GM18951 (cell line): ENCODE data around the gene ZBTB3.

Experiments
- POLR2A ChIP-seq: IDR thresholded peaks from 4 replicates; pipeline ENCODE4 v1.6.1; 2011; ENCODE audit warnings: mild to moderate bottlenecking; ENCODE audit not compliant: insufficient read length, insufficient read depth; ENCODE audit errors: extremely low read depth
- in situ Hi-C: fragments of 300-500 bp; cut with MboI; formaldehyde crosslinking; loops from one replicate; pipeline ENCODE4 v1.12.0; 2022; ENCODE audit warnings: low sequenced_read_pairs, mixed read lengths, inconsistent platforms; ENCODE audit not compliant: unreplicated experiment

Gene ZBTB3

GRCh38 chr11:62753736-62754603, at the start of gene ZBTB3:
TSS of gene ZBTB3 (minus strand) at chr11:62754160. CDS start at chr11:62753664, 496 bp downstream.
- peak; percentile 86 for TF ChIP-seq POLR2A
- in situ Hi-C loops: no loop called here

- in situ Hi-C loops: no loop called here
- no peak for TF ChIP-seq POLR2A
Observed at GRCh38 chr11:62801071-62801470, 47.1 kb upstream of the ZBTB3 start.

- in situ Hi-C loops: no loop called here
- no peak for TF ChIP-seq POLR2A
Observed at GRCh38 chr11:62799486-62799885, 45.5 kb upstream of the ZBTB3 start.

- TF ChIP-seq POLR2A: no peak
- in situ Hi-C loops: no loop called here
Observed at GRCh38 chr11:62796281-62796680, 42.3 kb upstream of the ZBTB3 start.

- TF ChIP-seq POLR2A: no peak
- in situ Hi-C loops: no loop called here
Observed at GRCh38 chr11:62794201-62794775, 40.3 kb upstream of the ZBTB3 start.

- no peak for TF ChIP-seq POLR2A
- in situ Hi-C loops: no loop called here
Observed at GRCh38 chr11:62792202-62792575, 38.2 kb upstream of the ZBTB3 start.

- TF ChIP-seq POLR2A: peak; percentile 95
- in situ Hi-C loops: no loop called here
Observed at GRCh38 chr11:62791501-62792201, 37.7 kb upstream of the ZBTB3 start, which contains the start of gene TMEM223. TSS of gene TMEM223 (minus strand) at chr11:62792006. CDS start at chr11:62791994, 12 bp downstream.

- in situ Hi-C loops: no loop called here
- no peak for TF ChIP-seq POLR2A
Observed at GRCh38 chr11:62789576-62789975, 35.6 kb upstream of the ZBTB3 start.

- no peak for TF ChIP-seq POLR2A
- in situ Hi-C loops: no loop called here
Observed at GRCh38 chr11:62788991-62789390, 35.0 kb upstream of the ZBTB3 start.

- in situ Hi-C loops: no loop called here
- TF ChIP-seq POLR2A: peak; percentile 99
Observed at GRCh38 chr11:62787005-62787759, 33.2 kb upstream of the ZBTB3 start, which contains the start of gene TMEM179B. TSS of gene TMEM179B (plus strand) at chr11:62787402. CDS start at chr11:62787432, 30 bp downstream.

- no peak for TF ChIP-seq POLR2A
- in situ Hi-C loops: no loop called here
Observed at GRCh38 chr11:62786318-62787004, 32.5 kb upstream of the ZBTB3 start.

- no peak for TF ChIP-seq POLR2A
- in situ Hi-C loops: no loop called here
Observed at GRCh38 chr11:62782753-62783152, 28.8 kb upstream of the ZBTB3 start.
